Bronchial epithelial cell (primary cell): ENCODE results near the gene CST5. TPM values are rescaled to one million over a fixed set of nuclear protein-coding genes. Genes with fewer than 3 reads are reported as not detected.
"Not testable (repeated sequence)": the region's sequence is repeated elsewhere in the genome, so short reads cannot be mapped to it uniquely, and the experiment has no call there.

ENCODE experiments used
- DNase-seq: peaks from one replicate; pipeline ENCODE4 v3.0.0-alpha.2; 2010; ENCODE audit warnings: low read depth
- FAIRE-seq: peaks from 2 replicates; lab custom pipeline; 2011; peaks lifted over from hg19 to GRCh38; lab: Jason Lieb, UNC
- H3K27me3 ChIP-seq: 2 replicates; pipeline ENCODE4 v1.5.1; 2011; ENCODE audit warnings: low read length; ENCODE audit not compliant: control insufficient read depth, insufficient read depth
- H3K36me3 ChIP-seq: 2 replicates; pipeline ENCODE4 v1.5.1; 2011; ENCODE audit warnings: low read length; ENCODE audit not compliant: control insufficient read depth, insufficient read depth
- H3K4me3 ChIP-seq: 2 replicates; pipeline ENCODE4 v1.5.1; 2011; ENCODE audit warnings: mild to moderate bottlenecking, low read depth, low read length, control low read depth
- CTCF ChIP-seq: IDR thresholded peaks from 2 replicates; pipeline ENCODE4 v1.5.1; 2011; ENCODE audit warnings: mild to moderate bottlenecking, moderate library complexity, low read length, control low read depth, inconsistent platforms; ENCODE audit not compliant: insufficient read depth, severe bottlenecking
- total RNA-seq: library from RNA; depleted of rRNA; stranded (reverse); fragments of >200 nt; gene quantifications from 2 replicates; pipeline ENCODE4 v1.2.1, GENCODE V29; 2014

CST5 gene
- total RNA-seq, 1 donor from 2014 or later = not detected

- TF ChIP-seq CTCF = no peak
- Histone ChIP-seq H3K27me3 (peaks cover 3% of the 10 kb centered on the region), H3K36me3 (no peaks in the 10 kb centered on the region), H3K4me3 (no peak overlapping the region)
- FAIRE-seq = no peak
- DNase-seq = no peak
These were observed 29.8 kb upstream of the CST5 start for GRCh38 chr20:23909390-23909789.

GRCh38 chr20:23907579-23907978 lies 28.0 kb upstream of the CST5 start:
- FAIRE-seq (no peak), DNase-seq (no peak)
- Histone ChIP-seq H3K4me3 (no peak overlapping the region), H3K27me3 (no peaks in the 10 kb centered on the region), H3K36me3 (no peaks in the 10 kb centered on the region)
- TF ChIP-seq CTCF = no peak

GRCh38 chr20:23902396-23902795 lies 22.8 kb upstream of the CST5 start:
- not testable (repeated sequence) for H3K36me3 ChIP-seq

GRCh38 chr20:23890867-23891266 lies 11.3 kb upstream of the CST5 start:
- not testable (repeated sequence) for H3K27me3 ChIP-seq, H3K4me3 ChIP-seq, FAIRE-seq, H3K36me3 ChIP-seq, DNase-seq

More at GRCh38 chr20:23902396-23902795, 22.8 kb upstream of the CST5 start:
- DNase-seq, FAIRE-seq, H3K27me3 ChIP-seq, H3K4me3 ChIP-seq: not testable (repeated sequence)

- TF ChIP-seq CTCF = peak; percentile 85
- FAIRE-seq (no peak), DNase-seq (peak; percentile 60)
- no peak overlapping the region for H3K4me3 ChIP-seq
- H3K36me3 ChIP-seq = no peaks in the 10 kb centered on the region
- no peaks in the 10 kb centered on the region for H3K27me3 ChIP-seq
These were observed 10.2 kb upstream of the CST5 start for GRCh38 chr20:23889775-23890187.

- Histone ChIP-seq H3K4me3 (no peak overlapping the region), H3K36me3 (no peaks in the 10 kb centered on the region), H3K27me3 (no peaks in the 10 kb centered on the region)
- TF ChIP-seq CTCF = no peak
- FAIRE-seq (no peak), DNase-seq (no peak)
These were observed 8.3 kb upstream of the CST5 start for GRCh38 chr20:23887856-23888255.

GRCh38 chr20:23884771-23885162 lies 5.2 kb upstream of the CST5 start:
- FAIRE-seq = no peak
- TF ChIP-seq CTCF = no peak
- H3K36me3 ChIP-seq = no peaks in the 10 kb centered on the region
- no peak for DNase-seq
- H3K4me3 ChIP-seq = no peak overlapping the region
- no peaks in the 10 kb centered on the region for H3K27me3 ChIP-seq
